H9 (cell line): ENCODE data around the gene C6orf47. TPM values are rescaled to one million over a fixed set of nuclear protein-coding genes. Genes with fewer than 3 reads are reported as not detected.

Experiments used
- DNase-seq: peaks from one replicate; pipeline ENCODE4 v3.0.0-alpha.2; 2017
- H2AFZ ChIP-seq: one replicate; pipeline ENCODE4 v1.6.1; 2013; ENCODE audit warnings: mild to moderate bottlenecking, low read length, control low read depth, moderate library complexity
- H2AK5ac ChIP-seq: 2 replicates; pipeline ENCODE4 v1.6.1; 2013; ENCODE audit warnings: low read length, control low read depth, mixed read lengths; ENCODE audit not compliant: insufficient read length
- H2BK120ac ChIP-seq: one replicate; pipeline ENCODE4 v1.6.1; 2013; ENCODE audit warnings: low read depth, mild to moderate bottlenecking, low read length, control low read depth, inconsistent platforms; ENCODE audit not compliant: poor library complexity, severe bottlenecking
- H2BK12ac ChIP-seq: 2 replicates; pipeline ENCODE4 v1.6.1; 2013; ENCODE audit warnings: low read length, control low read depth, mixed read lengths, low read depth; ENCODE audit not compliant: insufficient read length
- H2BK15ac ChIP-seq: 2 replicates; pipeline ENCODE4 v1.6.1; 2013; ENCODE audit warnings: low read depth, low read length, control low read depth
- H2BK20ac ChIP-seq: one replicate; pipeline ENCODE4 v1.6.1; 2013; ENCODE audit warnings: low read depth, mild to moderate bottlenecking, low read length, control low read depth, inconsistent platforms; ENCODE audit not compliant: poor library complexity, severe bottlenecking
- H2BK5ac ChIP-seq: 2 replicates; pipeline ENCODE4 v1.6.1; 2013; ENCODE audit warnings: low read length, control low read depth, mixed read lengths; ENCODE audit not compliant: insufficient read length
- H3K14ac ChIP-seq: 2 replicates; pipeline ENCODE4 v1.6.1; 2013; ENCODE audit warnings: low read length, control low read depth; ENCODE audit not compliant: insufficient read depth
- H3K18ac ChIP-seq: 2 replicates; pipeline ENCODE4 v1.6.1; 2013; ENCODE audit warnings: low read depth, mild to moderate bottlenecking, mixed read lengths, low read length, control low read depth; ENCODE audit not compliant: insufficient read length
- H3K23ac ChIP-seq: 2 replicates; pipeline ENCODE4 v1.6.1; 2013; ENCODE audit warnings: low read length, control low read depth, mixed read lengths, low read depth; ENCODE audit not compliant: insufficient read length
- H3K23me2 ChIP-seq: 2 replicates; pipeline ENCODE4 v1.6.1; 2013; ENCODE audit warnings: low read depth, mild to moderate bottlenecking, mixed read lengths, low read length, control low read depth; ENCODE audit not compliant: insufficient read length, poor library complexity, severe bottlenecking
- H3K27ac ChIP-seq: 2 replicates; pipeline ENCODE4 v1.5.1; 2013; ENCODE audit warnings: low read length, control low read depth, mixed read lengths, low read depth; ENCODE audit not compliant: insufficient read length
- H3K27me3 ChIP-seq: 2 replicates; pipeline ENCODE4 v1.6.1; 2013; ENCODE audit warnings: low read length, control low read depth, inconsistent platforms; ENCODE audit not compliant: insufficient read depth
- H3K4ac ChIP-seq: 2 replicates; pipeline ENCODE4 v1.6.1; 2013; ENCODE audit warnings: low read depth, mild to moderate bottlenecking, control low read depth, inconsistent platforms, low read length, moderate library complexity
- H3K4me1 ChIP-seq: 2 replicates; pipeline ENCODE4 v1.6.1; 2013; ENCODE audit warnings: low read length, control low read depth, inconsistent platforms; ENCODE audit not compliant: insufficient read depth
- H3K4me2 ChIP-seq: 2 replicates; pipeline ENCODE4 v1.6.1; 2013; ENCODE audit warnings: low read length, control low read depth, mixed read lengths; ENCODE audit not compliant: insufficient read length, insufficient read depth
- H3K56ac ChIP-seq: 2 replicates; pipeline ENCODE4 v1.6.1; 2013; ENCODE audit warnings: low read depth, mild to moderate bottlenecking, mixed read lengths, low read length, control low read depth; ENCODE audit not compliant: insufficient read length
- H3K79me1 ChIP-seq: 2 replicates; pipeline ENCODE4 v1.6.1; 2013; ENCODE audit warnings: low read depth, mild to moderate bottlenecking, moderate library complexity, low read length, control low read depth, inconsistent platforms; ENCODE audit not compliant: insufficient read depth, poor library complexity, severe bottlenecking
- H3K79me2 ChIP-seq: 2 replicates; pipeline ENCODE4 v1.6.1; 2013; ENCODE audit warnings: low read length, control low read depth, inconsistent platforms; ENCODE audit not compliant: insufficient read depth
- H3K9ac ChIP-seq: 2 replicates; pipeline ENCODE4 v1.6.1; 2013; ENCODE audit warnings: low read length, control low read depth, mixed read lengths; ENCODE audit not compliant: insufficient read length; ENCODE audit errors: extremely low read depth
- H3K9me3 ChIP-seq: one replicate; pipeline ENCODE4 v1.6.1; 2013; ENCODE audit warnings: low read depth, low read length, inconsistent platforms; ENCODE audit not compliant: control insufficient read depth
- H3T11ph ChIP-seq: one replicate; pipeline ENCODE4 v1.6.1; 2013; ENCODE audit warnings: mild to moderate bottlenecking, low read length, control low read depth, inconsistent platforms
- H4K20me1 ChIP-seq: one replicate; pipeline ENCODE4 v1.6.1; 2013; ENCODE audit not compliant: control insufficient read depth, insufficient read length, insufficient read depth
- H4K5ac ChIP-seq: 2 replicates; pipeline ENCODE4 v1.6.1; 2013; ENCODE audit warnings: low read depth, mild to moderate bottlenecking, mixed read lengths, low read length, control low read depth; ENCODE audit not compliant: insufficient read length
- H4K8ac ChIP-seq: replicated peaks from 2 replicates; pipeline ENCODE4 v1.6.1; 2013; ENCODE audit warnings: low read length, control low read depth, mixed read lengths, low read depth; ENCODE audit not compliant: insufficient read length
- H4K91ac ChIP-seq: 2 replicates; pipeline ENCODE4 v1.6.1; 2013; ENCODE audit warnings: low read depth, mild to moderate bottlenecking, moderate library complexity, mixed read lengths, low read length, control low read depth; ENCODE audit not compliant: insufficient read length
- H3K27ac Mint-ChIP-seq, 3 experiments: 2 replicates in 2 of 3; 3 replicates in 1 of 3; pipeline ENCODE4 v1.8.0; 2020 to 2021; ENCODE audit warnings: mixed read lengths in 3 of 3, mild to moderate bottlenecking in 1 of 3, moderate library complexity in 1 of 3
- H3K27me3 Mint-ChIP-seq: 2 replicates; pipeline ENCODE4 v1.8.0; 2021; ENCODE audit warnings: low read depth, mild to moderate bottlenecking, moderate library complexity, mixed read lengths
- H3K36me3 Mint-ChIP-seq, 3 experiments: 2 replicates in 2 of 3; 3 replicates in 1 of 3; pipeline ENCODE4 v1.8.0; 2020 to 2021; ENCODE audit warnings: low read depth in 3 of 3, mixed read lengths in 3 of 3; ENCODE audit not compliant: insufficient read depth in 1 of 3
- H3K4me1 Mint-ChIP-seq, 2 experiments: 2 replicates each; pipeline ENCODE4 v1.8.0; 2020; ENCODE audit warnings: mixed read lengths in 2 of 2
- H3K4me3 Mint-ChIP-seq, 2 experiments: 2 replicates in 1 of 2; 3 replicates in 1 of 2; pipeline ENCODE4 v1.8.0; 2020 to 2021; ENCODE audit warnings: mild to moderate bottlenecking in 2 of 2, mixed read lengths in 2 of 2, moderate library complexity in 1 of 2
- H3K9me3 Mint-ChIP-seq, 2 experiments: 2 replicates in 1 of 2; 3 replicates in 1 of 2; pipeline ENCODE4 v1.8.0; 2020; ENCODE audit warnings: mild to moderate bottlenecking in 2 of 2, mixed read lengths in 2 of 2, moderate library complexity in 1 of 2
- WGBS: extraction: QIAGEN DNeasy Blood & Tissue Kit; methylation state at CpG from one replicate; pipeline ENCODE4 v1.1.7; 2013; ENCODE audit warnings: missing lambda C conversion rate, low lambda C conversion rate, mixed read lengths; ENCODE audit not compliant: insufficient read length; ENCODE audit errors: extremely low coverage; 5-methylcytosine and 5-hydroxymethylcytosine counted together
- total RNA-seq: library from RNA; stranded (reverse); gene quantifications from 2 replicates; pipeline ENCODE4 v1.2.1, GENCODE V29; 2021
- TF ChIP-seq, protein P1 (sequence below): fragments of 200-600 bp; sonication (generic); conservative IDR thresholded peaks from 3 replicates; pipeline ENCODE4 v1.8.0; 2021; ENCODE audit warnings: antibody characterized with exemption, mild to moderate bottlenecking

Gene C6orf47
- total RNA-seq, 1 experiment from 2014 or later, result 19.0 TPM

DNA sequence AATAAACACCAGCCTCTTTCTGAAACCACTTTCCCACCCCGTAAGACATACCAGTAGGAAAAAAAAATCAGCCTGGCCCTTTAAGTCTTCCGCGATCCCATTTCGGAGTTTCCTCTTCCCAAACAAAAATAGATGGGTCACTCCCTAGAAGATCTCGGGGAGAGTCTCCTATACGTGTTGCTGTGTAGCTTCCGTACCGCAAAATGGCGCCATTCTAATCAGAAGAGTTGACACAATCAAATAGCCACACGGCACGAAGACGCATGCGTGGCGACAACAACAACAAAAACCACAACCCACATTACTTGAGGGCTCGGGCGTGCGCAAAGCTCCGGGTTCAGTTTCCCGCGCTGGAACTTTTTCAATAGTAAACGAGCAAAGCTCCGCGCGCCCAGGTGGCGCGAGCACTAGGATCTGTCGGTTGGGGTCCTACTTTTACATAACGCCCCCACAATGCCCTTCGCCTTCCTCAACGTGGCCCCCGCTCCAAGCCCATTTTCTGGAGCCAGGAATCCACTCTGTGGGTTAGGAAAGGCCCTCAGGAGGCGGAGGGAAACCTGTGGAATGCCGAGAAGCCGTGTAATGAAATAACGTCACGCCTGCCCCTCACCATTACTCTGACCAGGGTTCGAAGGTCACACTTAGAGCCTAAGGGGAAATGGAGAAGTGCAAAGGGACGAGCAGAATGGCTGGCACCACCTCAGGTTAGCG lies 4.4 kb upstream of the C6orf47 start, which contains the start of gene GPANK1:
GPANK1 (minus strand) TSS at position 208 of the 711 bp plus-strand sequence. CDS start 519 bp downstream, outside the sequence.
- H3K14ac ChIP-seq, result peak within 1 kb of the TSS; percentile 66
- Mint-ChIP-seq H3K4me3 (peak within 1 kb of the TSS; percentile 99), H3K27ac (peak within 1 kb of the TSS; percentile 99), H3K36me3 (peaks cover 47 to 73% (median 63%) of the 10 kb centered on the region in 3 experiments), H3K9me3 (no peaks in the 10 kb centered on the region), H3K27me3 (no peaks in the 10 kb centered on the region; the same call in 1 of the 2 replicates), H3K4me1 (peaks cover 30 to 37% of the 10 kb centered on the region in 2 experiments)
- peaks cover 24% of the 10 kb centered on the region for H3K23me2 ChIP-seq
- no CpG with 5 or more reads among the region's 39 CpGs for WGBS
- H3K18ac ChIP-seq, result peak within 1 kb of the TSS; percentile 81
- H3K56ac ChIP-seq, result peak within 1 kb of the TSS; percentile 38
- H3T11ph ChIP-seq, result no peak within 1 kb of the TSS
- H2BK20ac ChIP-seq, result no peak within 1 kb of the TSS
- no peak within 1 kb of the TSS for H2BK15ac ChIP-seq
- no peaks in the 10 kb centered on the region for H3K4me1 ChIP-seq
- H3K79me2 ChIP-seq, result peaks cover 6% of the 10 kb centered on the region; the same call in 1 of the 2 replicates
- peak within 1 kb of the TSS; percentile 89 for H3K9ac ChIP-seq
- H2BK120ac ChIP-seq, result no peak within 1 kb of the TSS
- no peak within 1 kb of the TSS for H3K23ac ChIP-seq
- H4K91ac ChIP-seq, result no peak within 1 kb of the TSS
- no peaks in the 10 kb centered on the region for H4K20me1 ChIP-seq
- TF ChIP-seq, protein P1, sequence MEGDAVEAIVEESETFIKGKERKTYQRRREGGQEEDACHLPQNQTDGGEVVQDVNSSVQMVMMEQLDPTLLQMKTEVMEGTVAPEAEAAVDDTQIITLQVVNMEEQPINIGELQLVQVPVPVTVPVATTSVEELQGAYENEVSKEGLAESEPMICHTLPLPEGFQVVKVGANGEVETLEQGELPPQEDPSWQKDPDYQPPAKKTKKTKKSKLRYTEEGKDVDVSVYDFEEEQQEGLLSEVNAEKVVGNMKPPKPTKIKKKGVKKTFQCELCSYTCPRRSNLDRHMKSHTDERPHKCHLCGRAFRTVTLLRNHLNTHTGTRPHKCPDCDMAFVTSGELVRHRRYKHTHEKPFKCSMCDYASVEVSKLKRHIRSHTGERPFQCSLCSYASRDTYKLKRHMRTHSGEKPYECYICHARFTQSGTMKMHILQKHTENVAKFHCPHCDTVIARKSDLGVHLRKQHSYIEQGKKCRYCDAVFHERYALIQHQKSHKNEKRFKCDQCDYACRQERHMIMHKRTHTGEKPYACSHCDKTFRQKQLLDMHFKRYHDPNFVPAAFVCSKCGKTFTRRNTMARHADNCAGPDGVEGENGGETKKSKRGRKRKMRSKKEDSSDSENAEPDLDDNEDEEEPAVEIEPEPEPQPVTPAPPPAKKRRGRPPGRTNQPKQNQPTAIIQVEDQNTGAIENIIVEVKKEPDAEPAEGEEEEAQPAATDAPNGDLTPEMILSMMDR, result no peak
- no peak within 1 kb of the TSS for H2AK5ac ChIP-seq
- H3K27ac ChIP-seq, result peak within 1 kb of the TSS; percentile 87
- peaks cover 11% of the 10 kb centered on the region for H3K79me1 ChIP-seq
- no peak within 1 kb of the TSS for H3K4ac ChIP-seq
- H3K27me3 ChIP-seq, result no peaks in the 10 kb centered on the region
- peak within 1 kb of the TSS; percentile 17 for H2BK5ac ChIP-seq
- no peaks in the 10 kb centered on the region for H3K9me3 ChIP-seq
- H4K8ac ChIP-seq, result no peak within 1 kb of the TSS
- DNase-seq, result peak; percentile 82
- no peak within 1 kb of the TSS for H2BK12ac ChIP-seq
- peak within 1 kb of the TSS; percentile 41 for H4K5ac ChIP-seq
- no peak within 1 kb of the TSS for H2AFZ ChIP-seq
- H3K4me2 ChIP-seq, result peak within 1 kb of the TSS; percentile 96
